SH-SY5Y (cell line): ENCODE data around the gene OTOS.

Experiments
- GATA2 ChIP-seq: IDR thresholded peaks from 2 replicates; pipeline ENCODE4 v1.6.1; 2011; ENCODE audit warnings: mild to moderate bottlenecking, low read depth, low read length
- GATA3 ChIP-seq: IDR thresholded peaks from 2 replicates; pipeline ENCODE4 v1.6.1; 2011; ENCODE audit warnings: low read depth, mild to moderate bottlenecking, low read length, moderate library complexity

- TF ChIP-seq GATA3 (no peak), GATA2 (no peak)
Observed at GRCh38 chr2:240157147-240157470, 16.7 kb upstream of the OTOS start.
